ENCODE measurements around the gene SYT1.
"Not testable (repeated sequence)": the region's sequence is repeated elsewhere in the genome, so short reads cannot be mapped to it uniquely, and the experiment has no call there.

SYT1 gene

DNA sequence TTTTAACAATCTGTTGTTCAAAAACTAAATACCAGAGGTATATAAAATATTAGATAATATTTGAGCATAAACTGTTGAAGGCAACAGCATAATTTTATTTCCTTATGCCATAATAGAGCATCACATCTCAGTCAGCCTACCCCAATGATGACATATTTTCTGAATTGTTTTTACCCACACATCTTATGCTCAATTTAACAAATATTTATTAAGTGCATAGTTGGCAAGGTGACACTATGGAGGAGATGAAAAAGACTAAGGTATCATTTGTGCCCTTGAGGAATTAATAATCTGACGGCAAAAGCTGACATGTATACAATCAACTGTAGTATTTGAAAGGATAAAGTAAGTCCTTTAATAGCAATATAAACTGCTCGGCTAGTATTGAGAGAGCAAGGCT, 102.4 kb downstream of the SYT1 start:
- no peak for DNase-seq

GRCh38 chr12:78968226-78968625, 103.7 kb downstream of the SYT1 start:
- no peak for DNase-seq

DNA sequence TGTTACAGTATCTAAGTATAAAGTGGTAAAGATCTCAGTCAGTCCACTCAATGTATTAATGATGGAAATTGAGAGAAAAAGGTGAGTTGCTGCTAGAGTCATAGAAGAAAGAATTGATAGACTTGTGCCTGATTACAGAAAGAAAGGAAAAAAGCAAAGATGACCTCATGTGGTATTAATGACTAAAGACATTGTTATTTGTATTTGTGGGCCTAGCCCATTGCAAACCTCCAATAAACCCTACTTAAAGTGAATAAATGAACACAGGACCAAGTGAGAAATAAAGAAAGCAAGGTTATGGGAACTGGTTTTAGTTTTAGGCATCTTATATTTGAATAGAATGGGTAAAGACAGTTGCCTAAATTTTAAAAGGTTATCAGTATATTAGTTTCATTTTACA, 105.5 kb downstream of the SYT1 start:
- DNase-seq: no peak

- no peak for DNase-seq
Measured at GRCh38 chr12:78977304-78977867, 112.8 kb downstream of the SYT1 start.

DNA sequence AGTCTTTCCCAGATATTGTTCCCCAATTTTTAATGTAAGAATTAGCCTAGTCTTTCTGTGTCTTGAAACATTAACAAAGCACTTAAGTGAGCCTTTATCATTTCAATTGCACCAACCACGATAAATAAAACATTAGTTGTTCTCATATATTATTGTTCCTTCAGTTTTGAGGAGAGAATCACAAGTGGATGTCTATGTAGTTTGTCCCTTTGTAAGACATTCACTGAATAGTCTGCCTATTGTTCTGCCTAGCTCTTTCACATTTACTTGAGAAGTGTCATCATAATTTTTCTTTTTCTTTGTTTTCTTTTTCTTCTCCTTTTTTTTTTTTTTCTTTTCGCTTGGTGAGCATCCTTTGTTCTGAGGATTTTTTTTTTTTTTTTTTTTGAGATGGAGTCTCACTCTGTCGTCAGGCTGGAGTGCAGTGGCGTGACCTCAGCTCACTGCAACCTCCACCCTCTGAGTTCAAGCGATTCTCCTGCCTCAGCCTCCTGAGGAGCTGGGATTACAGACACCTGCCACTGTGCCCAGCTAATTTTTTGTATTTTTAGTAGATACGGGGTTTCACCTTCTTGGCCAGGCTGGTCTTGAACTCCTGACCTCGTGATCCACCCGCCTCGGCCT, 129.7 kb downstream of the SYT1 start:
- DNase-seq: no peak

DNA sequence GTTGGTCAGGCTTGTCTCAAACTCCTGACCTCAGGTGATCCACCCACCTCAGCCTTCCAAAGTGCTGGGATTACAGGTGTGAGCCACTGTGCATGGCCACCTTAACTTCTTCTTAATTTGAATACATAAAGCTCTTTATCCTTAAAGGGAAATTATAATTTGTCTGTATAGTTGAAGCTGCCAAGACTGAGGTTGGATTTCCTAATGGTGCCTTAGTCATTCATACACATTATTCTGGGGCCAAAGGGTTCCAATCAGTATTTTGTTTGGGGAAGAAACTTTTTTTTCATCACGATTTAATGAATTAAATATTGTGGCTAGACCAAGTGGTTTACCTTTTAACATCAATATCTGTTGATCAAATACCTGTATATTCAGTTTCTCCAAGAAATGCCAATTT, 135.9 kb downstream of the SYT1 start:
- no peak for DNase-seq

- DNase-seq: no peak
Measured at GRCh38 chr12:79001404-79001803, 136.8 kb downstream of the SYT1 start.

DNA sequence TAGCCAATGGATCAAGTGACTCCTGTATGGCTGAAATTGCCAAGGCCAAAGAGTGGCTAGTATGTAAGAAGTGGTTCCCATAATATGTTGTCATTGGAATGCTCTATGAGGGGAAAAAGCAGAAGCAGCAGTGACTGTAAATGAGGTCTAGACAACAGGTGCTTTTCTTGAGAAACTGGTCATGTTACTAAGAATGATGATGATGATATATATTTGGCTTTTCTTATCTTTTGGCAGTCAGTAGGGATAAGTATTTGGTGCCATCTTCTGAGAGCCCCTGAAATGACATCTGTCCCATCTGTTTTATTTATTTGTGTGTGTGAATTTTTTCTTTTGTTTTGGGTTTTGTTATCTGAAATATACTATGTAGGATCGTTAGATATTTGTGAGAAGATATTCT, 141.7 kb downstream of the SYT1 start:
- no peak for DNase-seq

GRCh38 chr12:79008591-79008990, 144.0 kb downstream of the SYT1 start:
- no peak for DNase-seq

- no peak for DNase-seq
Measured at GRCh38 chr12:79012636-79013035, 148.1 kb downstream of the SYT1 start.

- DNase-seq: no peak
Measured at GRCh38 chr12:79016181-79016580, 151.6 kb downstream of the SYT1 start.

GRCh38 chr12:79019672-79020071, 155.1 kb downstream of the SYT1 start:
- no peak for DNase-seq

GRCh38 chr12:79020106-79020505, 155.5 kb downstream of the SYT1 start:
- no peak for DNase-seq

DNA sequence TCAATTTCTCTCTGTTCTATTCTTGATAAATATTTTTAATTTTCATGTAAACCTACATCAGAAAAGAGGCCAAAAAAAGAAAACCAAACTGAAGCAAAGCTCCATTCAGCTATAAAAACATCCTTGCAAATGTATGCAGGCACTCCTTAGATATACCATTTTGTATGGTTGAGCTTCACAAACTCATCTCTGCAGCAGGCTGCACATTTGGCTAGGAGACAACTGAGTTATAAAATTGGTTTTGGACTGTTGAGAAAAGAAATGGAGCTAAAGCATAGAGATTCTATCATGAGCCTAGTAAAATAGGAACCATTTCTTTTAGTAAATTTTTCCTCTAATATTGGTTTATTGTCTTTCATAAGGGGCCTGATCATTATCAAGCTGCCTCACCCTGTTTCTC, 156.4 kb downstream of the SYT1 start:
- DNase-seq: no peak

DNA sequence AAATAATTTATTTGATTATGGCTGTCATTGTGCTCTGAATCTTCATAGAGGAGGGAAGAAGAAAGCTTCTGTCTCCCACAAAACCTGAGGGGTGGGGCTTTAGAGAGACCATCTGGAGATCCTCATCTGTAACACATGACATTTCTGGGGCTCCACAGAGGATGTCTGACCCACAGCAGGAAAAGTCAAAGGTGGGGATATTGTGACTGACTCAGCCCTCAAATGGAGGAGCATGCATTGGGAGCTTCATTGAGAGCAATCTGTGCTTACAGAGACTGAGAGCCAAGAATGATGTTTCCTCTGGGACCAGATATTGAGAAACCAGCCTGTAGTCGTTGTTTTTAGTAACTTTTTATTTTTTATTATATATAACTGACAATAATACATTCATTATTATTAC, 158.7 kb downstream of the SYT1 start:
- DNase-seq: no peak

GRCh38 chr12:79023784-79024183, 159.2 kb downstream of the SYT1 start:
- no peak for DNase-seq

GRCh38 chr12:79033788-79034187, 169.2 kb downstream of the SYT1 start:
- no peak for DNase-seq

GRCh38 chr12:79044748-79045147, 180.2 kb downstream of the SYT1 start:
- not testable (repeated sequence) for DNase-seq

DNA sequence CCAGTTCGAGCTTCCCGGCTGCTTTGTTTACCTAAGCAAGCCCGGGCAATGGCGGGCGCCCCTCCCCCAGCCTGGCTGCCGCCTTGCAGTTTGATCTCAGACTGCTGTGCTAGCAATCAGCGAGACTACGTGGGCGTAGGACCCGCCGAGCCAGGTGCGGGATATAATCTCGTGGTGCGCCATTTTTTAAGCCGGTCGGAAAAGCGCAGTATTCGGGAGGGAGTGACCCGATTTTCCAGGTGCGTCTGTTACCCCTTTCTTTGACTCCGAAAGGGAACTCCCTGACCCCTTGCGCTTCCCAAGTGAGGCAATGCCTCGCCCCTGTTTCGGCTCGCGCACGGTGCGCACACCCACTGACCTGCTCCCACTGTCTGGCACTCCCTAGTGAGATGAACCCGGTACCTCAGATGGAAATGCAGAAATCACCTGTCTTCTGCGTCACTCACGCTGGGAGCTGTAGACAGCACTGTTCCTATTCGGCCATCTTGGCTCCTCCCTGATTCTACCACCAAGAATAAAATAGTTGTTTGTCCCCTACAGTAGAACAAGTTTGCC, 180.7 kb downstream of the SYT1 start:
- peak in 2 of 56 donors; percentile 4 to 12 for DNase-seq

GRCh38 chr12:79046021-79046420, 181.4 kb downstream of the SYT1 start:
- no peak for DNase-seq

DNA sequence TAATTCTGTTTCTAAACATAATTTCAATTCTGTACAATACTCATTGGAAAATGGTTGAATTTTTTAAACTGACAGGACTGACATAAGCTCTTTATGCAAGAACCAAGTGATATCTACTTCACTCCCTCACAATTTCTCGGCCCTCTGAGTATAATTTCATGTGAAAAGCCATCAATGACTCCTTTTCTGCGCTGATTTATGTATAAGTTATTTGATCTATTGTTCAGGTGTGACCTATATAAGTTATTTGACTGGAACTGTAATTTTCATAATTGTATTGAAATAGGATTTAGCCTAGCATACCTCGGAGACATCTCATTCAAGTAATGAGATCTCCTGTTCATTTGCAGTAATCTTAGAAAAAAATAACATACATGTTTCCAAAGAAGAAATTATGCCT, 184.4 kb downstream of the SYT1 start:
- no peak for DNase-seq

DNA sequence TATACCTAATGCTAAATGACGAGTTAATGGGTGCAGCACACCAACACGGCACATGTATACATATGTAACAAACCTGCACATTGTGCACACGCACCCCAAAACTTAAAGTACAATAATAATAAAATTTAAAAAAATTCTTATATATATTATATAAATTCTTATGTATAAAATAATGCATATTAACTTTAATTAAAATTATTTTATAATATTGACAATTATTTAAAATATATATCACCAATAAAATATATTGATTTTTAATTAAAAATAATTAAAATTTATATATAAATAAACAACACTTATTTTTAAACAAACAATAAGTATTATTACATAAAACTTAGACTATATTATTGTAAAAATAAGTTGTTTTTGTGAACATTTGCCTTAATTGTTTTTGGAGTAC, 188.8 kb downstream of the SYT1 start:
- no peak for DNase-seq

- no peak for DNase-seq
Measured at GRCh38 chr12:79055926-79056674, 191.5 kb downstream of the SYT1 start.
